Measurements from ENCODE around the gene FUT8.

The FUT8 gene

DNA sequence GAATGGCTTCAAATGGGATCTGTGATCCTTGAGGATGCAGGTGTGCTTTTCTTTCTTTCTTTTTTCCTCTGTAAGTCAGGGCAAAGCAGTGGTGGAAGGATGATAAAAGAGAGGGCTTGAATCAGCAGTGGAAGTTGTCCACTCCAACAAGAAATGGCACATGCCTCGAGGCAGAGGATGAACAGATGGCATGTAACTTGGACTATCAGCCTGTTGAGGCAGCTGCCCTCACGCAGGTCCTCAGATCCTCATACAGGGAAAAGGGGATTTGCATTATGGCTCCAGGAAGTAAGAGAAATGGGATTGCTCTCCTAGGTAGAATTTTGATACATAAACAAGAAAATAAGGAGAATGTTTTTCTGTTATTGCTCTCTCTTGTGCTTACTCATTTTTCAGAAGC lies 368.0 kb downstream of the FUT8 start:
- no peak for DNase-seq (ENCODE audit: low read depth)
- H3K4me3 ChIP-seq (ENCODE audit: low read depth, low read length) = no peak overlapping the region
- TF ChIP-seq, protein P1, sequence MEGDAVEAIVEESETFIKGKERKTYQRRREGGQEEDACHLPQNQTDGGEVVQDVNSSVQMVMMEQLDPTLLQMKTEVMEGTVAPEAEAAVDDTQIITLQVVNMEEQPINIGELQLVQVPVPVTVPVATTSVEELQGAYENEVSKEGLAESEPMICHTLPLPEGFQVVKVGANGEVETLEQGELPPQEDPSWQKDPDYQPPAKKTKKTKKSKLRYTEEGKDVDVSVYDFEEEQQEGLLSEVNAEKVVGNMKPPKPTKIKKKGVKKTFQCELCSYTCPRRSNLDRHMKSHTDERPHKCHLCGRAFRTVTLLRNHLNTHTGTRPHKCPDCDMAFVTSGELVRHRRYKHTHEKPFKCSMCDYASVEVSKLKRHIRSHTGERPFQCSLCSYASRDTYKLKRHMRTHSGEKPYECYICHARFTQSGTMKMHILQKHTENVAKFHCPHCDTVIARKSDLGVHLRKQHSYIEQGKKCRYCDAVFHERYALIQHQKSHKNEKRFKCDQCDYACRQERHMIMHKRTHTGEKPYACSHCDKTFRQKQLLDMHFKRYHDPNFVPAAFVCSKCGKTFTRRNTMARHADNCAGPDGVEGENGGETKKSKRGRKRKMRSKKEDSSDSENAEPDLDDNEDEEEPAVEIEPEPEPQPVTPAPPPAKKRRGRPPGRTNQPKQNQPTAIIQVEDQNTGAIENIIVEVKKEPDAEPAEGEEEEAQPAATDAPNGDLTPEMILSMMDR (conservative IDR thresholded peaks at IDR 0.05; ENCODE audit: low read depth, low read length) = no peak

DNA sequence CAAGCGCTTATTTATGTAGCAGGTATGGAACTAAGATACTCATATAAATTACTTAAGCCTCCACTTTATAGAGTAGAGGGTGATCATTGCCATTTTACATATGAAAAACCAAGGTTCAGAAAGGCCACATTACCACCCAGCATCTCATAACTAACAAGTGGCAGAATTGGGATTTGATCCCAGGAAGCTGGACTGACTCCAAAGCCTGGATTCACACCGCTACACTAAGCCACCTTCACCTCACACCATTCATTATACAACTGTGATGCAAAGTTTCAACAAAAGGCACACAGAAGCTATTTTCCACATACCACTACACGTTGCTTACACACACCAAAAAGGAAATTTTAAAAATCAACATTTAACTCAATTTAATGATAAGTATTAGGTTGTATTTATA lies 370.6 kb downstream of the FUT8 start:
- DNase-seq (ENCODE audit: low read depth) = no peak
- H3K4me3 ChIP-seq (ENCODE audit: low read depth, low read length) = no peak overlapping the region
- TF ChIP-seq, protein P1 (conservative IDR thresholded peaks at IDR 0.05; ENCODE audit: low read depth, low read length) = no peak

DNA sequence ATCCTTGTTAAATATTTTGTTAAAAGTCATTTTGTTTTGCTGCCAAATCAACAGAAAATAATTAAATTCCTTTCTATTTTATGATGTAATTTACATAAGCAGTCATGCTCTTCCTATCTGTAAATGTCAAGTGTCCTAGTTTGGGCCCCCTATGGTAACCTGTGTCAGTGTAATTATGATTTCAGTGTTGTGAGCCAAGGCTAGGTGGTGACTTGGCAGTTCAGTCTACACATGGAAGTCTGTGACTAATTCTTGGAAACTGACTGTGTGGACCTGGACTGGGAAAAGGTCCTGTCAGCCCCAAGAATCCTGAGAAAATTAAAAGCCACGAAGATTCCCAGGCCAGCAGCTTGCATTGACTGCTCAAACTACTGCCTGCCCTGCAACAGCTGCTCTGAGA lies 371.0 kb downstream of the FUT8 start:
- no peak overlapping the region for H3K4me3 ChIP-seq (ENCODE audit: low read depth, low read length)
- DNase-seq (ENCODE audit: low read depth) = no peak
- TF ChIP-seq, protein P1 (conservative IDR thresholded peaks at IDR 0.05; ENCODE audit: low read depth, low read length) = no peak

DNA sequence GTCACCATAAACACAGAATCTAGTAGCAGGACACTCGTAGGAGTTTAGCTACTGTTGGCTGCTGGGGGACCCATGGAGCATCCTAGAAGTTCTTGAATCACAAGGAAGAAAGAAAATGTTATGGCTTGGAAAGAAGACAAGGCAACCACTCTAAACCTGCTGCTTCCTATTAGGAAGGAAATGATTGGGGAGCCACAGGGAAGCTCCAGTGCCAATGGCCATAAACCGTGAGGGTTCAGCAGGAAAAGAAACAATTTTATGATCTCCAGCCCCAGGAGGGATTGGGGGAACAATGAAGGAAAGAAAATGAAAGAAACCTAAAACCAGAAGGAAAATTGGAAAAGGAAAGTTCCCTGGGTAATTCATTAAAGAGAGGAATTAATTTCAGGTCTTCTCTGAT lies 372.0 kb downstream of the FUT8 start:
- no peak for DNase-seq (ENCODE audit: low read depth)
- no peak overlapping the region for H3K4me3 ChIP-seq (ENCODE audit: low read depth, low read length)
- TF ChIP-seq, protein P1 (conservative IDR thresholded peaks at IDR 0.05; ENCODE audit: low read depth, low read length) = no peak

DNA sequence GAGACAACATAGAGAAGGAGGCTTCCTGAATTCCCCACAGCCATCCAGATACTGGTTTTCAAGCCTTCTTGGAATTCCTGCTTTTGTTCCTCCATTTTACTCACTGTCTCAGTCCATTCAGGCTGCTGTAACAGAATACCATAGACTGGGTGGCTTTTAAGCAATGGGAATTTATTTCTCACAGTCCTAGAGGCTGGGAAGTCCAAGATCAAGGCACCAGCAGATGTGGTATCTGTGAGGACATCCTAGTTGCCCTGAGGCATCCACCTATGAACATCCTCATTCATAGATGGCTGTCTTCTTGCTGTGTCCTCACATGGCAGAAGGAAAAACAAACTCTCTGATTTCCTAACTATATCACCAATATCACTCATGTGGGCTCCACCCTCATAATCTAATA lies 374.9 kb downstream of the FUT8 start:
- TF ChIP-seq, protein P1 (conservative IDR thresholded peaks at IDR 0.05; ENCODE audit: low read depth, low read length) = no peak
- no peak for DNase-seq (ENCODE audit: low read depth)
- no peak overlapping the region for H3K4me3 ChIP-seq (ENCODE audit: low read depth, low read length)

GRCh38 chr14:65788876-65789275 lies 376.3 kb downstream of the FUT8 start:
- no peak for DNase-seq (ENCODE audit: low read depth)
- no peak overlapping the region for H3K4me3 ChIP-seq (ENCODE audit: low read depth, low read length)
- TF ChIP-seq, protein P1 (conservative IDR thresholded peaks at IDR 0.05; ENCODE audit: low read depth, low read length) = no peak

- H3K4me3 ChIP-seq (ENCODE audit: low read depth, low read length) = no peak overlapping the region
- DNase-seq (ENCODE audit: low read depth) = peak; percentile 20
- TF ChIP-seq, protein P1 (conservative IDR thresholded peaks at IDR 0.05; ENCODE audit: low read depth, low read length) = no peak
Measured at GRCh38 chr14:65789363-65789762, 376.8 kb downstream of the FUT8 start.

All from choroid plexus epithelial cell (primary cell).